Uterus (tissue), 4 donors: ENCODE data around the gene GNG4. TPM values are rescaled to one million over a fixed set of nuclear protein-coding genes. Genes with fewer than 3 reads are reported as not detected.

Source experiments
- DNase-seq, 2 donors: peaks; one replicate each; pipeline ENCODE4 v3.0.0-alpha.2; 2019 to 2020
- H3K27ac ChIP-seq, 2 donors: fragments of 200-600 bp; sonication (generic); 1 replicate in 1 of 2; 2 replicates in 1 of 2; pipeline ENCODE4 v1.5.1; 2016 to 2018
- H3K27me3 ChIP-seq, 2 donors: fragments of 200-600 bp; sonication (generic); one replicate each; pipeline ENCODE4 v1.5.1; 2018 to 2019; ENCODE audit warnings: control low read depth in 1 of 2
- H3K36me3 ChIP-seq, 2 donors: fragments of 200-600 bp; sonication (generic); one replicate each; pipeline ENCODE4 v1.5.1; 2019; ENCODE audit warnings: control low read depth in 1 of 2
- H3K4me1 ChIP-seq, 2 donors: fragments of 200-600 bp; sonication (generic); one replicate each; pipeline ENCODE4 v1.5.1; 2018 to 2019; ENCODE audit warnings: control low read depth in 1 of 2
- H3K4me3 ChIP-seq, 2 donors: fragments of 200-600 bp; sonication (generic); 1 replicate in 1 of 2; 2 replicates in 1 of 2; pipeline ENCODE4 v1.5.1; 2018 to 2019; ENCODE audit warnings: mild to moderate bottlenecking in 1 of 2
- H3K9me3 ChIP-seq, 2 donors: fragments of 200-600 bp; sonication (generic); one replicate each; pipeline ENCODE4 v1.5.1; 2019; ENCODE audit warnings: control low read depth in 1 of 2
- POLR2A ChIP-seq, 2 donors: fragments of 450-650 bp; IDR thresholded peaks; one replicate each; pipeline ENCODE4 v1.6.1; 2016; ENCODE audit warnings: antibody characterized with exemption in 2 of 2, mild to moderate bottlenecking in 1 of 2, moderate library complexity in 1 of 2
- intact Hi-C: fragments of 100-400 bp; cut with DNase I; formaldehyde crosslinking; loops from one replicate; pipeline ENCODE4 v1.15.1; 2023; ENCODE audit warnings: low total_unique reads
- total RNA-seq, 4 donors: library from RNA; depleted of rRNA in 3 of 4; stranded (reverse); fragments of >200 nt in 3 of 4; gene quantifications; one replicate each; pipeline versions ENCODE4 v1.1.0 to v1.2.4, GENCODE V29; 2014 to 2023
- TF ChIP-seq, protein P1 (sequence below), 4 experiments: fragments of 200-600 bp in 2 of 4; fragments of 450-650 bp in 2 of 4; sonication (generic) in 2 of 4; IDR thresholded peaks; one replicate each; pipeline ENCODE4 v1.5.1; 2016 to 2019; ENCODE audit warnings: antibody characterized with exemption in 4 of 4, mild to moderate bottlenecking in 2 of 4, moderate library complexity in 1 of 4
- donor health status: DM: yes; HTN: yes; CAD: no.

GNG4 gene
- total RNA-seq, 4 donors from 2014 or later, result 0.51 to 8.2 (median 2.3) TPM

DNA sequence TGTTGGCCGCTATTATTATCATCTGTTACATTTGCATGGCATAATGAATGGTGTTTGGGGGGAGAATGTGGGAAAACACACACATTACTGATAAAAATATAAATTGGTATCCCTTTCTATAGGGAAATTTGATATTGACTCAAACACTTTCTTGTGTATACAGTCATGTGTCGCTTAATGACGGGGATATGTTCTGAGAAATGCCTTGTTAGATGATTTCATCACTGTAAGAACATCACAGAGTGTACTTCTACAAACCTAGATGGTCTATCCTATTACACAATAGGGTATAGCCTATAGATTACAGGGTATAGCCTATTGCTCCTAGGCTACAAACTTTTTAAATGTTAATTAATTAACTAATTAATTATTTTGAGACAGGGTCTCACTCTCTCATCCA lies 78.1 kb downstream of the GNG4 start:
- no peaks in the 10 kb centered on the region for H3K4me1 ChIP-seq
- H3K4me3 ChIP-seq, result no peak overlapping the region
- H3K27ac ChIP-seq, result no peak overlapping the region
- no peaks in the 10 kb centered on the region for H3K27me3 ChIP-seq
- H3K36me3 ChIP-seq, result no peaks in the 10 kb centered on the region
- intact Hi-C loops, result no loop called here
- no peak for DNase-seq
- TF ChIP-seq, protein P1, sequence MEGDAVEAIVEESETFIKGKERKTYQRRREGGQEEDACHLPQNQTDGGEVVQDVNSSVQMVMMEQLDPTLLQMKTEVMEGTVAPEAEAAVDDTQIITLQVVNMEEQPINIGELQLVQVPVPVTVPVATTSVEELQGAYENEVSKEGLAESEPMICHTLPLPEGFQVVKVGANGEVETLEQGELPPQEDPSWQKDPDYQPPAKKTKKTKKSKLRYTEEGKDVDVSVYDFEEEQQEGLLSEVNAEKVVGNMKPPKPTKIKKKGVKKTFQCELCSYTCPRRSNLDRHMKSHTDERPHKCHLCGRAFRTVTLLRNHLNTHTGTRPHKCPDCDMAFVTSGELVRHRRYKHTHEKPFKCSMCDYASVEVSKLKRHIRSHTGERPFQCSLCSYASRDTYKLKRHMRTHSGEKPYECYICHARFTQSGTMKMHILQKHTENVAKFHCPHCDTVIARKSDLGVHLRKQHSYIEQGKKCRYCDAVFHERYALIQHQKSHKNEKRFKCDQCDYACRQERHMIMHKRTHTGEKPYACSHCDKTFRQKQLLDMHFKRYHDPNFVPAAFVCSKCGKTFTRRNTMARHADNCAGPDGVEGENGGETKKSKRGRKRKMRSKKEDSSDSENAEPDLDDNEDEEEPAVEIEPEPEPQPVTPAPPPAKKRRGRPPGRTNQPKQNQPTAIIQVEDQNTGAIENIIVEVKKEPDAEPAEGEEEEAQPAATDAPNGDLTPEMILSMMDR (IDR thresholded peaks at IDR 0.05), result no peak
- TF ChIP-seq POLR2A (IDR thresholded peaks at IDR 0.05), result no peak
- no peaks in the 10 kb centered on the region for H3K9me3 ChIP-seq

DNA sequence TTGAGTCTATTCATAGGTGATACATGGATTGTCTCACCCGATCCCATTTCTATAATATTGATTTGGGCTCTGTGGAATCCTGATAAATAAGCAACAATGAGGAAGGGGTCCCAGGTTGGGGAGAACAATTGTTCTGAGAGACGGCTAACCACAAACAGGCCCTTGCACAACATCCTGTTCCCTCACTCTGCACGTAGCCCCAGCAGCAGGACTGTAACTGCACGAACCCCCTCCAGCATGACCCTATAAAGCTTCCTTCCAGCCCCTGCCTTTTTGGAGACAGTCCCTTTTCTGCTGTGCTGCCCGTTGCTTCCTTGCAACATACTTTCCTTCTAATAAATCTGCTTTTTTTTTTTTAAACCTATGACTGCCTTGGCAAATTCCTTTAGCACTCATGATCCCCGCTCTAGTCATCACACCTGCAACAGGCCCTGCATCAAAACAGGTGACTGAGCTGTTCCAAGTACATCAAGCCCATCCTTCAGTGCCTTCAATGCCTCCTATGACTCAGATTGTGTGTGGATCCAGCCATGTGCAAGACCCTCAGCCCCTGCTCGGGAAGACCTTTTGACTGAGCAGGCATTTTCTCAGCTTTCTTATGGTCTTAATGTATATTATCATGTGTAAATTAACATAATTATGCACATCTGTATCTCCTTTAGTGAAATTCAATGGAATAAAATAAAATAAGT lies 81.6 kb downstream of the GNG4 start:
- Histone ChIP-seq H3K4me1 (no peaks in the 10 kb centered on the region), H3K4me3 (no peak overlapping the region), H3K27me3 (no peaks in the 10 kb centered on the region), H3K36me3 (no peaks in the 10 kb centered on the region), H3K27ac (no peak overlapping the region), H3K9me3 (no peaks in the 10 kb centered on the region)
- no peak for DNase-seq
- TF ChIP-seq, protein P1 (IDR thresholded peaks at IDR 0.05), result no peak
- no peak for TF ChIP-seq POLR2A (IDR thresholded peaks at IDR 0.05)
- intact Hi-C loops, result no loop called here

DNA sequence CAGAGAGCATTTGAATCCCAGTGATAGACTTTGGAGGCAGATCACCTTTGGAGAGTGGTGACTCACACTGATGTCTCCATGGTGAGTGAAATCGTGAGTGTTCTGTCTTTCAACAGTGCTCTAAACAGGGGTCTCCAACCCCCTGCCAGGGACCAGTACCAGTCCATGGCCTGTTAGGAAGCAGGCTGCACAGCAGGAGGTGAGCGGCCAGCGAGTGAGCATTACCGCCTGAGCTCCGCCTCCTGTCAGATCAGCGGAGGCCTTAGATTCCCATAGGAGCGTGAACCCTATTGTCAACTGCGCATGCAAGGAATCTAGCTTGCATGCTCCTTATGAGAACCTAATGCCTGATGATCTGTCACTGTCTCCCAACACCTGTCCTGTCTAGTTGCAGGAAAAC lies 83.5 kb downstream of the GNG4 start:
- no peaks in the 10 kb centered on the region for H3K27me3 ChIP-seq
- TF ChIP-seq POLR2A (IDR thresholded peaks at IDR 0.05), result no peak
- TF ChIP-seq, protein P1 (IDR thresholded peaks at IDR 0.05), result no peak
- H3K27ac ChIP-seq, result no peak overlapping the region
- no peak for DNase-seq
- no peaks in the 10 kb centered on the region for H3K9me3 ChIP-seq
- intact Hi-C loops, result no loop called here
- no peaks in the 10 kb centered on the region for H3K4me1 ChIP-seq
- no peak overlapping the region for H3K4me3 ChIP-seq
- H3K36me3 ChIP-seq, result no peaks in the 10 kb centered on the region

DNA sequence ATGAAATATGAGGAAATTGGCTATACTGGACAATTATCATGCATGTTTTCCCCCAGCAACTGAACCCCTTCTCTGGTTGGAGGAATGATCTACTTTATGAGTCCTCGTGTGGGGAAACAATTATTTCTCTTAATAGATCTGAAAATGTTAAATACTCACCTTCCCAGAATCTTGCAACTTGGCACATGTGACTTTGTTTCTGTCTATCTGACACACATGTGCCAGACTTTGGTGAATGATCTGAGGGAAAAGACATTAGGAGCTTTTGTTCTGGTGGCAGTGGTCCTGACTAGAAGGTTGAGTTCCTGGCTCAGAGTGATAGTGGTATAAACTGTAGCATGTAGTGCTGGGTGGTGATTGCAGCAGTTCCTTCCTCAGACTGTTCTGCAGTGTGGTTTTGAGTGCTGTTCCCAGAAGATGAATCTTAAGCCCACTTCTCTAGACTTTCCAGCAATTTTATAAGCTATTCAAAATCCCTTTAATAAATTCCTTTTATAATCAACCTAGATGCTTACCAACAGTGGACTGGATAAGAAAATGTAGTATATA lies 86.0 kb downstream of the GNG4 start:
- no peak overlapping the region for H3K4me3 ChIP-seq
- H3K27ac ChIP-seq, result no peak overlapping the region
- H3K27me3 ChIP-seq, result no peaks in the 10 kb centered on the region
- TF ChIP-seq POLR2A (IDR thresholded peaks at IDR 0.05), result no peak
- TF ChIP-seq, protein P1 (IDR thresholded peaks at IDR 0.05), result no peak
- no peaks in the 10 kb centered on the region for H3K9me3 ChIP-seq
- H3K4me1 ChIP-seq, result no peaks in the 10 kb centered on the region
- DNase-seq, result no peak
- H3K36me3 ChIP-seq, result no peaks in the 10 kb centered on the region
- intact Hi-C loops, result no loop called here

DNA sequence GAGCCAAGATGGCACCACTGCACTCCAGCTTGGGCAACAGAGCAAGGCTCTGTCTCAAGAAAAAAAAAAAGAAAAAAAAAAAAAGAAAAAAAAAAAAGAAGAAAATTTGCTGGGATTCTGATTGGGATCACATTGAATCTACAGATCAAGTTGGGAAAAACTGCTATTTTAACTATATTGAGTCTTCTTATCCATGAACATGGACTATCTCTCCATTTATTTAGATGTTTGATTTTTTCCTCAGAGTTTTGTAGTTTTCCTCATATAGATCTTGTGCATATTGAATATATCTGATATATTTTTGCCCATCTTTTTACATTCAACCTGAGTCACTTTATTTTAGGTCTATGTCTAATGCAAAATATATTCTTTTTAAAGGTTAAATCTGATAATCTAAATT lies 87.0 kb downstream of the GNG4 start:
- TF ChIP-seq, protein P1 (IDR thresholded peaks at IDR 0.05), result no peak
- TF ChIP-seq POLR2A (IDR thresholded peaks at IDR 0.05), result no peak
- H3K4me1 ChIP-seq, result no peaks in the 10 kb centered on the region
- no peaks in the 10 kb centered on the region for H3K27me3 ChIP-seq
- no peak for DNase-seq
- no peak overlapping the region for H3K4me3 ChIP-seq
- H3K27ac ChIP-seq, result no peak overlapping the region
- intact Hi-C loops, result no loop called here
- no peaks in the 10 kb centered on the region for H3K9me3 ChIP-seq
- H3K36me3 ChIP-seq, result no peaks in the 10 kb centered on the region
